ENCODE measurements around the gene GNLY.

Gene GNLY

GRCh38 chr2:85698184-85698879 is 4.2 kb downstream of the GNLY start:
- Histone ChIP-seq H3K36me3 (ENCODE audit: control insufficient read depth, insufficient read depth, low read length) (no peaks in the 10 kb centered on the region), H3K27ac (ENCODE audit: low read depth, low read length) (no peak overlapping the region), H3K9ac (ENCODE audit: low read length) (no peak overlapping the region), H3K4me1 (ENCODE audit: control insufficient read depth, insufficient read depth, low read length) (no peaks in the 10 kb centered on the region), H3K27me3 (ENCODE audit: control insufficient read depth, insufficient read depth, low read length) (no peaks in the 10 kb centered on the region), H3K4me3 (ENCODE audit: low read length) (no peak overlapping the region)

DNA sequence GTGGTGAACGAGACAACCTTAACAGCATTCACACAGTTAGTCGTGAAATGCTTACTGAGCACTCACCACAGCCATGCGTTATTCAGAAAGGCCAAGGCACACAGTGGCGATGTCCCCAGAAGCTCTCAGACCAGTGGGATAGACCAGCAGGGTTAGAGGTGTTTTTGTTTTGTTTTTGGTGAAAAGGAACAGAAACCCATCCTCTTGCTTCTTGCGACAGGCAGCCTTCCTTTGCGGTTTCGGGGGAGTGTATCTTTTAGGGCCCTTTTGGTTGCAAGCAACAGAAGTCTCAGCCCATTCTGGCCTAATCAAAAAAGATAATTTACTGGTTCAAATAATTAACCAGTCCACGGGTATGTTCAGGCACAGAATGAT is 4.7 kb downstream of the GNLY start:
- Histone ChIP-seq H3K27ac (ENCODE audit: low read depth, low read length) (no peak overlapping the region), H3K36me3 (ENCODE audit: control insufficient read depth, insufficient read depth, low read length) (no peaks in the 10 kb centered on the region), H3K27me3 (ENCODE audit: control insufficient read depth, insufficient read depth, low read length) (no peaks in the 10 kb centered on the region), H3K9ac (ENCODE audit: low read length) (no peak overlapping the region), H3K4me1 (ENCODE audit: control insufficient read depth, insufficient read depth, low read length) (no peaks in the 10 kb centered on the region), H3K4me3 (ENCODE audit: low read length) (no peak overlapping the region)

- H3K27me3 ChIP-seq (ENCODE audit: control insufficient read depth, insufficient read depth, low read length) = no peaks in the 10 kb centered on the region
- no peak overlapping the region for H3K4me3 ChIP-seq (ENCODE audit: low read length)
- no peaks in the 10 kb centered on the region for H3K36me3 ChIP-seq (ENCODE audit: control insufficient read depth, insufficient read depth, low read length)
- no peak overlapping the region for H3K27ac ChIP-seq (ENCODE audit: low read depth, low read length)
- no peak overlapping the region for H3K9ac ChIP-seq (ENCODE audit: low read length)
- no peaks in the 10 kb centered on the region for H3K4me1 ChIP-seq (ENCODE audit: control insufficient read depth, insufficient read depth, low read length)
Observed at GRCh38 chr2:85699325-85699724, 5.2 kb downstream of the GNLY start.

GRCh38 chr2:85702172-85702571 is 8.0 kb downstream of the GNLY start:
- no peak overlapping the region for H3K27ac ChIP-seq (ENCODE audit: low read depth, low read length)
- H3K4me3 ChIP-seq (ENCODE audit: low read length) = no peak overlapping the region
- no peak overlapping the region for H3K9ac ChIP-seq (ENCODE audit: low read length)
- no peaks in the 10 kb centered on the region for H3K27me3 ChIP-seq (ENCODE audit: control insufficient read depth, insufficient read depth, low read length)
- H3K36me3 ChIP-seq (ENCODE audit: control insufficient read depth, insufficient read depth, low read length) = no peaks in the 10 kb centered on the region
- H3K4me1 ChIP-seq (ENCODE audit: control insufficient read depth, insufficient read depth, low read length) = no peaks in the 10 kb centered on the region

DNA sequence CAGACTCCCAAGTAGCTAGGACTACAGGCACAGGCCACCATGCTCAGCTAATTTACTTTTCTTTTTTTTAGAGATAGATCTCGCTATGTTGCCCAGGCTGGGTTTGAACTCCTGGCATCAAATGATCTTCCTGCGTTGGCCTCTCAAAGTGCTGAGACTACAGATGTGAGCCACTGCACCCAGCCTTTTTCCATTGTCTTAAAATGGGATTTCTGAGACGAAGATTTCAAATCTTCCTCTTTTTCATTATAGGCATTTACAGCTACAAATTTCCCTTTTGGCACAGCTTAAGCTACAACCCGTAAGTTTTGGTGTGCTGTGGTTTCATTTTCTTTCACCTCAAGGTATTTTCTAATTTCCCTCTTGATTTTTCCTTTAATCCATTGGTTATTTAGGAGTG is 8.6 kb downstream of the GNLY start:
- H3K4me3 ChIP-seq (ENCODE audit: low read length) = no peak overlapping the region
- no peak overlapping the region for H3K9ac ChIP-seq (ENCODE audit: low read length)
- H3K27ac ChIP-seq (ENCODE audit: low read depth, low read length) = no peak overlapping the region
- H3K27me3 ChIP-seq (ENCODE audit: control insufficient read depth, insufficient read depth, low read length) = no peaks in the 10 kb centered on the region
- H3K4me1 ChIP-seq (ENCODE audit: control insufficient read depth, insufficient read depth, low read length) = no peaks in the 10 kb centered on the region
- H3K36me3 ChIP-seq (ENCODE audit: control insufficient read depth, insufficient read depth, low read length) = no peaks in the 10 kb centered on the region

DNA sequence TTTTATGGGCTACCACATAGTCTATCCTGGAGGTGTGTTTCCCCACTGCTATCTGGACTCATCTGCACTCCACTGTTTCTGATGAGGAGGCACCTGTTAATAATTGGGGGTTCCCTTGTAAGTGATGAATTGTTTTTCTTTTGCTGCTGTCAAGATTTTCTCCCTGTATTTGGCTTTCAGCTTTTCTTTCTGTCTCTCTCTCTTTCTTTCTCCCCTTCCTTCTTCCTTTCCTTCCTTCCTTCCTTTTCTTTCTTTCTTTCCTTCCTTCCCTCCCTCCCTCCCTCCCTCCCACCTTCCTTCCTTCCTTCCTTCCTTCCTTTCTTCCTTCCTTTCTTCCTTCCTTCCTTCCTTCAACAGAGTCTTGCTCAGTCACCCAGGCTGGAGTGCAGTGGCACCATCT is 9.2 kb downstream of the GNLY start:
- no peaks in the 10 kb centered on the region for H3K27me3 ChIP-seq (ENCODE audit: control insufficient read depth, insufficient read depth, low read length)
- H3K4me3 ChIP-seq (ENCODE audit: low read length) = no peak overlapping the region
- no peaks in the 10 kb centered on the region for H3K36me3 ChIP-seq (ENCODE audit: control insufficient read depth, insufficient read depth, low read length)
- no peak overlapping the region for H3K27ac ChIP-seq (ENCODE audit: low read depth, low read length)
- no peaks in the 10 kb centered on the region for H3K4me1 ChIP-seq (ENCODE audit: control insufficient read depth, insufficient read depth, low read length)
- no peak overlapping the region for H3K9ac ChIP-seq (ENCODE audit: low read length)

DNA sequence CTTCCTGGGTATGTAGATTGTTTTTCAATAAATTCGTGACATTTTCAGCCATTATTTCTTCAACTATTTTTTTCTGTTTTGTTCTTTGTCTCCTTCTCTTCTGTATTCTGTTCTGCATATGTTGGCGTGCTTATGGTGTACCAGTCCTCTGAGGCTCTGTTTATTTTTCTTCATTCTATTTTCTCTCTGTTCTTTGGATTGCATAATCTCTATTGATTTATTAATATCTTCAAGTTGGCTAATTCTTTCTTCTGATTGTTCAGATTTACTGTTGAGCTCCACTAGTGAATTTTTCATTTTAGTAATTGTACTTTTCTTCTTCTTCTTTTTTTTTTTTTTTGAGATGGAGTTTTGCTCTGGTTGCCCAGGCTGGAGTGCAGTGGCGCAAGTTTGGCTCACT is 9.9 kb downstream of the GNLY start:
- Histone ChIP-seq H3K4me1 (ENCODE audit: control insufficient read depth, insufficient read depth, low read length) (no peaks in the 10 kb centered on the region), H3K36me3 (ENCODE audit: control insufficient read depth, insufficient read depth, low read length) (no peaks in the 10 kb centered on the region), H3K9ac (ENCODE audit: low read length) (no peak overlapping the region), H3K27me3 (ENCODE audit: control insufficient read depth, insufficient read depth, low read length) (no peaks in the 10 kb centered on the region), H3K4me3 (ENCODE audit: low read length) (no peak overlapping the region), H3K27ac (ENCODE audit: low read depth, low read length) (no peak overlapping the region)

GRCh38 chr2:85704800-85705679 is 10.9 kb downstream of the GNLY start:
- H3K27ac ChIP-seq (ENCODE audit: low read depth, low read length) = no peak overlapping the region
- no peak overlapping the region for H3K9ac ChIP-seq (ENCODE audit: low read length)
- H3K4me3 ChIP-seq (ENCODE audit: low read length) = no peak overlapping the region
- H3K36me3 ChIP-seq (ENCODE audit: control insufficient read depth, insufficient read depth, low read length) = no peaks in the 10 kb centered on the region
- no peaks in the 10 kb centered on the region for H3K27me3 ChIP-seq (ENCODE audit: control insufficient read depth, insufficient read depth, low read length)
- no peaks in the 10 kb centered on the region for H3K4me1 ChIP-seq (ENCODE audit: control insufficient read depth, insufficient read depth, low read length)

- H3K4me1 ChIP-seq (ENCODE audit: control insufficient read depth, insufficient read depth, low read length) = no peaks in the 10 kb centered on the region
- no peaks in the 10 kb centered on the region for H3K27me3 ChIP-seq (ENCODE audit: control insufficient read depth, insufficient read depth, low read length)
- H3K36me3 ChIP-seq (ENCODE audit: control insufficient read depth, insufficient read depth, low read length) = no peaks in the 10 kb centered on the region
- no peak overlapping the region for H3K9ac ChIP-seq (ENCODE audit: low read length)
- no peak overlapping the region for H3K27ac ChIP-seq (ENCODE audit: low read depth, low read length)
- H3K4me3 ChIP-seq (ENCODE audit: low read length) = no peak overlapping the region
Observed at GRCh38 chr2:85705680-85706039, 11.5 kb downstream of the GNLY start.

GRCh38 chr2:85706063-85706462 is 11.9 kb downstream of the GNLY start:
- no peaks in the 10 kb centered on the region for H3K27me3 ChIP-seq (ENCODE audit: control insufficient read depth, insufficient read depth, low read length)
- no peak overlapping the region for H3K27ac ChIP-seq (ENCODE audit: low read depth, low read length)
- no peaks in the 10 kb centered on the region for H3K36me3 ChIP-seq (ENCODE audit: control insufficient read depth, insufficient read depth, low read length)
- no peak overlapping the region for H3K4me3 ChIP-seq (ENCODE audit: low read length)
- no peaks in the 10 kb centered on the region for H3K4me1 ChIP-seq (ENCODE audit: control insufficient read depth, insufficient read depth, low read length)
- H3K9ac ChIP-seq (ENCODE audit: low read length) = no peak overlapping the region

DNA sequence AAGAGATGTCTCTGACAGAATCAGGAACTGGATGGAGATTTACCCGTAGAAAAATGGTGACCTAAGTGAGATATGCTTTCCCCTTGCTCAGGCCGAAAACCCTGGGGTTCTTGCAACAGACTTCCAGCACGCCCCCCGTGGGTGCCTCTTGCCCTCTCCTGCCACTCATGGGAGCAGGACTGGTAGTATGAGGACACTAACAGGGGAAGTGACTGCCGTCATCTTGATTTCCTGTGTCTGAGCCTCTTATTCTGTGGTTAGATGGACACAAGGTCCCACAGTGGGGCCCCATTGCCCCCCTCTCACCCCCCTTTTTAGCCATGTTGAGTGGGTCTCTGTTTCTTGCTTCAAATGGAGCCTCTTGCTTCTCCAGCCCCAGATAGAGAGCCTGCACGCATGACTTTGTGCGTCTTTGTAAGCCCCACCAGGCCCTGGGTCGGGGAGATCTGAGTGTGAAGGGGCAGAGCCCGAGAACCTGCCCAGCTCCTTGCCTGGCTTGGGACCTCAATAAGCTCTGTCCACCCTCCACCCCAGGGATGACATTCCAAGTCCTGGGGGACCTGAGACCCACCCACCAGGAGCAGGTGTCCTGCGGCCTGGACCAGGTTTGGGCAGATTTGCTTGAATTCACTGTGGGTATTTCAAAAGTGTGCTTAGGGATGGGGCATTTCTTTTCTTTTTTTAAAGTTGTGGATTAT is 12.6 kb downstream of the GNLY start:
- H3K27me3 ChIP-seq (ENCODE audit: control insufficient read depth, insufficient read depth, low read length) = no peaks in the 10 kb centered on the region
- H3K4me1 ChIP-seq (ENCODE audit: control insufficient read depth, insufficient read depth, low read length) = no peaks in the 10 kb centered on the region
- no peaks in the 10 kb centered on the region for H3K36me3 ChIP-seq (ENCODE audit: control insufficient read depth, insufficient read depth, low read length)
- no peak overlapping the region for H3K27ac ChIP-seq (ENCODE audit: low read depth, low read length)
- H3K9ac ChIP-seq (ENCODE audit: low read length) = no peak overlapping the region
- no peak overlapping the region for H3K4me3 ChIP-seq (ENCODE audit: low read length)

DNA sequence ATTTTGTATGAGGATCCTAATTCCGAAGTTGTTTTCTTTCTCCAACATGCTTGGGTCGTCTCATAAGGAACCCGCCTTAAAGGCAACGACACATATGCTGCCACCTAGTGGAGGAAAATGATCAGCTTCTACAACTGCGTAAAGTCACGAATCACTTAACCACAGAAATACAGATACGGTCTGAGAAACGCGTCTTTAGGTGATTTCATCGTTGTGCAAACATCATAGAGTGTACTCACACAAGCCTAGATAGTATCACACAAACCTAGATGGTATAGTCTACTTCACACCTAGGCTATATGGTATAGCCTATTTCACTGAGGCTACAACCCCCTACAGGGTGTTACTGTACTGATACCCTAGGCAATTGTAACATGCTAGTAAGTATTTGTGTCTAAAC is 13.1 kb downstream of the GNLY start:
- H3K4me3 ChIP-seq (ENCODE audit: low read length) = no peak overlapping the region
- H3K36me3 ChIP-seq (ENCODE audit: control insufficient read depth, insufficient read depth, low read length) = no peaks in the 10 kb centered on the region
- no peak overlapping the region for H3K9ac ChIP-seq (ENCODE audit: low read length)
- no peaks in the 10 kb centered on the region for H3K4me1 ChIP-seq (ENCODE audit: control insufficient read depth, insufficient read depth, low read length)
- H3K27me3 ChIP-seq (ENCODE audit: control insufficient read depth, insufficient read depth, low read length) = no peaks in the 10 kb centered on the region
- H3K27ac ChIP-seq (ENCODE audit: low read depth, low read length) = no peak overlapping the region

Data from rectal smooth muscle tissue (tissue), 1 donor.